Measurements from ENCODE around the gene RBM10.

DNA sequence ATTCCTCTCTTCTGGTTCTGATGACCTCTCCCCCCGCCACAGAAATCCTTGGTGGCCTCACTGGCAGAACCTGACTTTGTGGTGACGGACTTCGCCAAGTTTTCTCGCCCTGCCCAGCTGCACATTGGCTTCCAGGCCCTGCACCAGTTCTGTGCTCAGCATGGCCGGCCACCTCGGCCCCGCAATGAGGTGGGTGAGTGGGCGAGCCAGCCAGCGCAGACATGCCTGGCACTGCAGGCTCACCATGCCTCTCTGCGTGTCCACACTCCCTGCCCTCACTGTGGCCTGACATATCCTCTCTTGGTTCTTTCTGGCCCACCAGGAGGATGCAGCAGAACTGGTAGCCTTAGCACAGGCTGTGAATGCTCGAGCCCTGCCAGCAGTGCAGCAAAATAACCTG, 57.3 kb downstream of the RBM10 start:
- TF ChIP-seq, protein P1, sequence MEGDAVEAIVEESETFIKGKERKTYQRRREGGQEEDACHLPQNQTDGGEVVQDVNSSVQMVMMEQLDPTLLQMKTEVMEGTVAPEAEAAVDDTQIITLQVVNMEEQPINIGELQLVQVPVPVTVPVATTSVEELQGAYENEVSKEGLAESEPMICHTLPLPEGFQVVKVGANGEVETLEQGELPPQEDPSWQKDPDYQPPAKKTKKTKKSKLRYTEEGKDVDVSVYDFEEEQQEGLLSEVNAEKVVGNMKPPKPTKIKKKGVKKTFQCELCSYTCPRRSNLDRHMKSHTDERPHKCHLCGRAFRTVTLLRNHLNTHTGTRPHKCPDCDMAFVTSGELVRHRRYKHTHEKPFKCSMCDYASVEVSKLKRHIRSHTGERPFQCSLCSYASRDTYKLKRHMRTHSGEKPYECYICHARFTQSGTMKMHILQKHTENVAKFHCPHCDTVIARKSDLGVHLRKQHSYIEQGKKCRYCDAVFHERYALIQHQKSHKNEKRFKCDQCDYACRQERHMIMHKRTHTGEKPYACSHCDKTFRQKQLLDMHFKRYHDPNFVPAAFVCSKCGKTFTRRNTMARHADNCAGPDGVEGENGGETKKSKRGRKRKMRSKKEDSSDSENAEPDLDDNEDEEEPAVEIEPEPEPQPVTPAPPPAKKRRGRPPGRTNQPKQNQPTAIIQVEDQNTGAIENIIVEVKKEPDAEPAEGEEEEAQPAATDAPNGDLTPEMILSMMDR (IDR thresholded peaks at IDR 0.05), result no peak
- no peak for TF ChIP-seq POLR2A (IDR thresholded peaks at IDR 0.05)
- no peak for TF ChIP-seq EP300 (IDR thresholded peaks at IDR 0.05)
